Endothelial cell (in vitro differentiated cells): Measurements from ENCODE around the gene CIB4. TPM values are rescaled to one million over a fixed set of nuclear protein-coding genes. Genes with fewer than 3 reads are reported as not detected.

Experiments used
- DNase-seq: peaks from one replicate; pipeline ENCODE4 v3.0.0; 2021; ENCODE audit warnings: low spot score
- H3K27ac Mint-ChIP-seq: one replicate; pipeline ENCODE4 v1.8.0; 2021; ENCODE audit warnings: mixed read lengths, inconsistent platforms; ENCODE audit not compliant: unreplicated experiment
- H3K27me3 Mint-ChIP-seq: one replicate; pipeline ENCODE4 v1.8.0; 2021; ENCODE audit warnings: mild to moderate bottlenecking, moderate library complexity, mixed read lengths, inconsistent platforms; ENCODE audit not compliant: unreplicated experiment
- H3K36me3 Mint-ChIP-seq: one replicate; pipeline ENCODE4 v1.8.0; 2021; ENCODE audit warnings: mild to moderate bottlenecking, low read depth, mixed read lengths, inconsistent platforms; ENCODE audit not compliant: unreplicated experiment
- H3K4me1 Mint-ChIP-seq: one replicate; pipeline ENCODE4 v1.8.0; 2021; ENCODE audit warnings: mild to moderate bottlenecking, mixed read lengths, inconsistent platforms; ENCODE audit not compliant: unreplicated experiment
- H3K4me3 Mint-ChIP-seq: one replicate; pipeline ENCODE4 v1.8.0; 2021; ENCODE audit warnings: mild to moderate bottlenecking, mixed read lengths, inconsistent platforms; ENCODE audit not compliant: unreplicated experiment
- H3K9me3 Mint-ChIP-seq: one replicate; pipeline ENCODE4 v1.8.0; 2021; ENCODE audit warnings: mixed read lengths, inconsistent platforms; ENCODE audit not compliant: unreplicated experiment
- total RNA-seq: library from RNA; stranded (reverse); fragmentation: NEBNext Ultra II Directional; extraction: Animal tissue kit (Norgen Biotek cat#: 25700); gene quantifications from one replicate; pipeline ENCODE4 v1.2.1, GENCODE V29; 2021; ENCODE audit not compliant: unreplicated experiment
- TF ChIP-seq, protein P1 (sequence below): fragments of 200-600 bp; sonication (generic); IDR thresholded peaks from one replicate; pipeline ENCODE4 v1.5.0; 2021; ENCODE audit warnings: antibody characterized with exemption; ENCODE audit not compliant: unreplicated experiment

CIB4 gene
- total RNA-seq, 1 donor from 2014 or later: not detected

DNA sequence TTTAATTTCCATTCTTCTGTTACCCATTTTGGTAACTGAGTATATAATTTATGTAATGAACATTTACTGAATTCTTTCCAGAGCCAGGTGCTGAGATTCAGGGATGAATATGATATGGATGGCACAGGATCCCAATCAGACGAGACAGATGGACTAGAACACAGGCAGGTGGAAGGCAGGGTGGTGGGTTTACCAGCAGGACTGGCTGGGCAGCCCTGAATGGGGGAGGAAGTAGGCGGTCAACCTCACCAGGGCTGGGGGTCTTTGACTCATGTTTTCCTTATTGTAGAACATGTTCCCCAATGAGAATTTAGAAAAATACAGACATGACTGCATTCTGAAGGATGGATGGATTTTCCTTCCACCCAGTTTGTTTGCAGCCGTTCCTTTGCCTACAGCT lies 80.3 kb downstream of the CIB4 start:
- DNase-seq: no peak
- peaks cover 11% of the 10 kb centered on the region for H3K27me3 Mint-ChIP-seq

DNA sequence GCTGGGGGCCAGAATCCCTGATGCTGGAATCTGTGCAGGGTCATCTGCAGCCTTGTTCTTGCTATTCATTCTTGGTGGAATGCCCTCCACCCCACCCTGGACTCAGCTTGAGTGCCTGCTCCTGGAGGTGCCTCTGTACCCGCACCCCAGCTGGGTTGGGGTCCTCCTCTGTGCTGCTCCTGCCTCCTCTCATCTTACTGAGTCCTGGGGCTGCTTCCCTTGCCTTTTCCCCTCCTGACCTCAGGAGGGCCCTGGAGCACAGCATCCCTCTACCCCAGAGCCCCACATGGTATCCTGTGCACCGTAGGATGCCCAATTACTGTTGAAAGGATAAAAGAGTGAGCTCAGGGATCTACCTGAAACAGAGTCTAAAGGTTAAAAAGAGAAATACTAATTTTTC lies 81.6 kb downstream of the CIB4 start:
- H3K27me3 Mint-ChIP-seq: peaks cover 10% of the 10 kb centered on the region
- no peaks in the 10 kb centered on the region for H3K9me3 Mint-ChIP-seq
- DNase-seq: no peak
- no peak overlapping the region for H3K27ac Mint-ChIP-seq
- TF ChIP-seq, protein P1, sequence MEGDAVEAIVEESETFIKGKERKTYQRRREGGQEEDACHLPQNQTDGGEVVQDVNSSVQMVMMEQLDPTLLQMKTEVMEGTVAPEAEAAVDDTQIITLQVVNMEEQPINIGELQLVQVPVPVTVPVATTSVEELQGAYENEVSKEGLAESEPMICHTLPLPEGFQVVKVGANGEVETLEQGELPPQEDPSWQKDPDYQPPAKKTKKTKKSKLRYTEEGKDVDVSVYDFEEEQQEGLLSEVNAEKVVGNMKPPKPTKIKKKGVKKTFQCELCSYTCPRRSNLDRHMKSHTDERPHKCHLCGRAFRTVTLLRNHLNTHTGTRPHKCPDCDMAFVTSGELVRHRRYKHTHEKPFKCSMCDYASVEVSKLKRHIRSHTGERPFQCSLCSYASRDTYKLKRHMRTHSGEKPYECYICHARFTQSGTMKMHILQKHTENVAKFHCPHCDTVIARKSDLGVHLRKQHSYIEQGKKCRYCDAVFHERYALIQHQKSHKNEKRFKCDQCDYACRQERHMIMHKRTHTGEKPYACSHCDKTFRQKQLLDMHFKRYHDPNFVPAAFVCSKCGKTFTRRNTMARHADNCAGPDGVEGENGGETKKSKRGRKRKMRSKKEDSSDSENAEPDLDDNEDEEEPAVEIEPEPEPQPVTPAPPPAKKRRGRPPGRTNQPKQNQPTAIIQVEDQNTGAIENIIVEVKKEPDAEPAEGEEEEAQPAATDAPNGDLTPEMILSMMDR: no peak
- no peak overlapping the region for H3K4me3 Mint-ChIP-seq
- no peaks in the 10 kb centered on the region for H3K4me1 Mint-ChIP-seq
- H3K36me3 Mint-ChIP-seq: peaks cover 8% of the 10 kb centered on the region

More for the DNA sequence above, 80.3 kb downstream of the CIB4 start:
- no peak overlapping the region for H3K27ac Mint-ChIP-seq
- H3K4me1 Mint-ChIP-seq: no peaks in the 10 kb centered on the region
- no peaks in the 10 kb centered on the region for H3K9me3 Mint-ChIP-seq
- TF ChIP-seq, protein P1: no peak
- H3K36me3 Mint-ChIP-seq: peaks cover 8% of the 10 kb centered on the region
- H3K4me3 Mint-ChIP-seq: no peak overlapping the region

DNA sequence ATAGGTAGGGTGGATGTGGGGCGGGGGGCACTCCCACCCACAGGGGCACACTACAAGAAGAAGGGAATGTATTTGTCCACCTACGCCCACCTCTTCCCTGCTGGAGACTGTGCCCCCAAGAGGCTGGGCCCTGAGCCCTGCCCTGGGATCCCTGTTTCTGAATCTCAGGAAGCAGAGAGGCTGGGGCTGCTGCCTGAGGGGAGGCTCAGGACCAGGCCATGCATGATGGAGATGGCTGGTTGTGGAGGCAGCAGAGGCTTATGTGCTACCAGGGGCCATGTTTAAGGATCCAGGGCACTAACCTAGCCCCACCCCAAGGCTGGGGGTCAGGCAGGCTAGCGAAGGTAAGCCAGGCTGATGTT lies 82.1 kb downstream of the CIB4 start:
- TF ChIP-seq, protein P1: no peak
- no peak overlapping the region for H3K27ac Mint-ChIP-seq

DNA sequence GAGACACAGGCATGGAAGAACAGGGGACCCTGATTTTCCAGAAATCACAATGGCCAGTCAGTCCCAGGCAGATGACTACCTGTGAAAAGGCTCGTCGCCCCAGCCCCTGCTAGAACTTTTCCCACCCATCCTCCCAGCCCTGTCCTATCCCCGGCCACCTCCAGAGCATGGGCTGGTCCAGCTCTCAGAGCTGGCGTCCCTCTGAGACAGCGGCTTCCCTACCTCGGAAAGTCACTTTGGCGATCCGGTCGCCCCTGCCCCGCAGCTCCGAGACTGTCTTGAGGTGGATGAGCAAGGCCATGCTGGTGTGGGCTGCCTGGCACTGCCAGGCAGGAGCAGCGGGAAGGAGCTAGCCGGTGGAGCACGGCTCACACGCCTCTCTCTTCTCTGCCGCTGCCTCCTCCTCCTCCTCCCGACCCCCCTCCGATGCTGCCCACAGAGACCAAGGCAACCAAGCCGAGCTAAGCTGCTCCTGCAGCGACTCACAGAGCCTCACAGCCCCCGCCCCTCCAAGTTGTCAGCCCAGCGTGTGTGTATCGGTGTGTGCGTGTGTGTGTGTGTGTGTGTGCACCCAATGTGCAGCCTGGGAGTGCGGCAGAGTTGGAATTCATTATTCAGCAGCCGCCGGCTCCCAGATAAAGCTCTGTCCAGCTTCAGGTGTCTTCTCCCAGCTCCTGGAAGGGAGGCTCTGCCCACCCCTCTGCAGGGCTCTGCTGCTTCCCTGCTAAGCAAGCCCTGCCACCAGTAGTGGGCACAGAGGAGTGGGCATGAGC lies 82.7 kb downstream of the CIB4 start:
- TF ChIP-seq, protein P1: no peak
- no peak for DNase-seq
- H3K27ac Mint-ChIP-seq: no peak overlapping the region

More for the DNA sequence above, 82.1 kb downstream of the CIB4 start:
- H3K4me3 Mint-ChIP-seq: no peak overlapping the region
- no peaks in the 10 kb centered on the region for H3K4me1 Mint-ChIP-seq
- no peak for DNase-seq
- H3K36me3 Mint-ChIP-seq: peaks cover 8% of the 10 kb centered on the region
- no peaks in the 10 kb centered on the region for H3K9me3 Mint-ChIP-seq
- H3K27me3 Mint-ChIP-seq: peaks cover 10% of the 10 kb centered on the region

DNA sequence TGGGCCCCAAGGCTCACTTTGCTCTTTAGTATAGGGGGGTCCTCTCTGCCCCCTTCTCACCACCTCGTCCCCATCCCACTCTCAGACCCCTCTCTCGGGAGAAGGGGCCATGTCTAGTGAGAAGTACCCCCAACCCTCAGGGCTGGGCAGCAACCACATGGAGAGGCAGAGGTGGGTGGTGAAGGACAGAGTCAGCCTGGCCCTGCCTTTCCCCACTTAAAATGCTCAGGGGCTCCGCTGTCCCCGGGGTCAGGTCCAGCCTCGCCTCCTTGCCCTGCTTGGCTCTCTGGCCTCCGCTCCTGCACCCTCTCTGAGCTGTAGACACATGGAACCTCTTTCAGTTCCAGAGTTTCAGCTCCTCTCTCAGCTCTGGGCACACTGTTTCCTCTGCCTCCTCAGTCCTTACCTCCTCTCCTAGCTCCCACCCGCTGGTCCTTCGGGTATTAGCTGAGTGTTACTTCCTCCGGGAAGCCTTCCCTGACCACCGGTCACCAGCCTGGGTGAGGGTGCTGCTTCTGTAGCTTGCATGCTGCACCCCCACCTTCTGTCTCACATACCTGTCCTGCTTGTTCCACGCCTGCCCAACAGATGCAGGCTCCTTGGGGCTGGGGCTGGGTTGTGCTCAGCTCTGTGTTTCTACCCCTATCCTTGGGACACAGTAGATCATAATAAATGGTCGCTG lies 83.8 kb downstream of the CIB4 start:
- peaks cover 8% of the 10 kb centered on the region for H3K4me1 Mint-ChIP-seq
- H3K27me3 Mint-ChIP-seq: peaks cover 10% of the 10 kb centered on the region
- H3K27ac Mint-ChIP-seq: no peak overlapping the region
- H3K9me3 Mint-ChIP-seq: no peaks in the 10 kb centered on the region
- H3K4me3 Mint-ChIP-seq: no peak overlapping the region
- TF ChIP-seq, protein P1: no peak
- peaks cover 8% of the 10 kb centered on the region for H3K36me3 Mint-ChIP-seq
- no peak for DNase-seq

More for the DNA sequence above, 82.7 kb downstream of the CIB4 start:
- Mint-ChIP-seq H3K4me1 (peaks cover 3% of the 10 kb centered on the region), H3K9me3 (no peaks in the 10 kb centered on the region), H3K36me3 (peaks cover 8% of the 10 kb centered on the region), H3K4me3 (no peak overlapping the region), H3K27me3 (peaks cover 10% of the 10 kb centered on the region)
